Lower leg skin (tissue), 4 donors: Measurements from ENCODE around the gene SYDE2. TPM values are rescaled to one million over a fixed set of nuclear protein-coding genes. Genes with fewer than 3 reads are reported as not detected.

Experiments used
- DNase-seq, 2 donors: peaks; one replicate each; pipeline ENCODE4 v3.0.0-alpha.2; 2019; ENCODE audit warnings: low spot score in 2 of 2
- H3K4me3 ChIP-seq: fragments of 200-600 bp; sonication (generic); 2 replicates; pipeline ENCODE4 v1.5.1; 2017; ENCODE audit warnings: mild to moderate bottlenecking, low read depth; ENCODE audit not compliant: poor library complexity, severe bottlenecking
- POLR2A ChIP-seq, 2 donors: fragments of 450-650 bp; IDR thresholded peaks; one replicate each; pipeline ENCODE4 v1.6.1; 2016 to 2017; ENCODE audit warnings: antibody characterized with exemption in 2 of 2, mild to moderate bottlenecking in 1 of 2, moderate library complexity in 1 of 2
- WGBS, 2 donors: methylation state at CpG; one replicate each; pipeline ENCODE4 v1.1.5; 2018; 5-methylcytosine and 5-hydroxymethylcytosine counted together
- intact Hi-C: fragments of 100-400 bp; cut with DNase I; formaldehyde crosslinking; loops from one replicate; pipeline ENCODE4 v1.15.0; 2023; ENCODE audit warnings: low total_unique reads
- total RNA-seq, 4 donors: library from RNA; depleted of rRNA; stranded (reverse); fragments of >200 nt; gene quantifications; one replicate each; pipeline ENCODE4 v1.1.0, GENCODE V29; 2016
- TF ChIP-seq, protein P1 (sequence below), 3 donors: fragments of 450-650 bp; IDR thresholded peaks; one replicate each; pipeline ENCODE4 v1.5.1; 2016; ENCODE audit warnings: antibody characterized with exemption in 3 of 3, mild to moderate bottlenecking in 3 of 3, moderate library complexity in 2 of 3

SYDE2 gene
- total RNA-seq, 4 donors from 2014 or later = 8.6 to 12.5 (median 10.4) TPM

DNA sequence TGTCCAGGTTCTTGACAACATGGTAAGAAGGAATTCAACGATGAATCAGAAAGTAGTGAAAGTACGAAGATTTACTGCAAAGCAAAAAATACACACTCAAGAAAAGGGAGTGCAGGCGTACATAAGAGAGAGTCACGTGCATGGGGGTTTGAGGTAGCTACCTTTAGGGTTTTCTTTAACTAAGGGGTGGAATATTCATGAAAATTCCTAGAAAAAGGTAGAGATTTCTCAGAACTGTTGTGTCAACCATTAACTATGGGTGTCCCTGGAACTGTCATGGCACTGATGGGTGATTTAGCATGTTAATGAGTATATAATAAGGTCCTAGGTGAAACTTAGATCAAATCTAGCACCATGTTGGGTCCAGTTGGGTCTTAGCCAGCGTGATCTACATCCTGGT is 22.5 kb upstream of the SYDE2 start:
- DNase-seq = no peak
- no peak for TF ChIP-seq POLR2A (IDR thresholded peaks at IDR 0.05)
- TF ChIP-seq, protein P1, sequence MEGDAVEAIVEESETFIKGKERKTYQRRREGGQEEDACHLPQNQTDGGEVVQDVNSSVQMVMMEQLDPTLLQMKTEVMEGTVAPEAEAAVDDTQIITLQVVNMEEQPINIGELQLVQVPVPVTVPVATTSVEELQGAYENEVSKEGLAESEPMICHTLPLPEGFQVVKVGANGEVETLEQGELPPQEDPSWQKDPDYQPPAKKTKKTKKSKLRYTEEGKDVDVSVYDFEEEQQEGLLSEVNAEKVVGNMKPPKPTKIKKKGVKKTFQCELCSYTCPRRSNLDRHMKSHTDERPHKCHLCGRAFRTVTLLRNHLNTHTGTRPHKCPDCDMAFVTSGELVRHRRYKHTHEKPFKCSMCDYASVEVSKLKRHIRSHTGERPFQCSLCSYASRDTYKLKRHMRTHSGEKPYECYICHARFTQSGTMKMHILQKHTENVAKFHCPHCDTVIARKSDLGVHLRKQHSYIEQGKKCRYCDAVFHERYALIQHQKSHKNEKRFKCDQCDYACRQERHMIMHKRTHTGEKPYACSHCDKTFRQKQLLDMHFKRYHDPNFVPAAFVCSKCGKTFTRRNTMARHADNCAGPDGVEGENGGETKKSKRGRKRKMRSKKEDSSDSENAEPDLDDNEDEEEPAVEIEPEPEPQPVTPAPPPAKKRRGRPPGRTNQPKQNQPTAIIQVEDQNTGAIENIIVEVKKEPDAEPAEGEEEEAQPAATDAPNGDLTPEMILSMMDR (IDR thresholded peaks at IDR 0.05) = no peak
- H3K4me3 ChIP-seq = no peak overlapping the region
- WGBS, 2 donors = 66 to 79% methylated on average over 5 of the region's 5 CpGs
- intact Hi-C loops = no loop called here

DNA sequence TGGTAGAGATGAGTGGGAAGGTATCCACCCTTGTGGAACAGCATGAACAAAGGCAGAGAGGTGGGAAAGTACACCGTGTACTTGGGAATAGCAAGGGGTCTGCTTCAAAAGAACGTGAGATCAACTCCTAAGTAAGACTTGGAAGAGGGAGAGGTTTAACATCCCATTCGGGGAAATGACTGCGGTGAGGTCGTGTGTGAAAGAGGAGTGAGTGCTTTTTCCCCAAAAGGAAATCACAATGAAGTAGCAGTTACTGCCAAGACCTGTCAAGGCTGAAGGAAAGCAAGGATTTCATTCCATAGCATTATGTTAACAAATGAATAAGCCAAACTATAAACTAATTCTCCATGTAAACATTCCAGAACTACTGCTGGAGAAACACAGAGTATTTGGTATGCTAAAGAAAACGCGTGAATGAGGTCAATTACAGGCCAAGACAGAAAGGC is 20.0 kb upstream of the SYDE2 start:
- WGBS, 2 donors = 52 to 53% methylated on average over 7 of the region's 7 CpGs
- TF ChIP-seq POLR2A (IDR thresholded peaks at IDR 0.05) = no peak
- TF ChIP-seq, protein P1 (IDR thresholded peaks at IDR 0.05) = no peak
- no peak overlapping the region for H3K4me3 ChIP-seq
- DNase-seq = no peak
- intact Hi-C loops = no loop called here

DNA sequence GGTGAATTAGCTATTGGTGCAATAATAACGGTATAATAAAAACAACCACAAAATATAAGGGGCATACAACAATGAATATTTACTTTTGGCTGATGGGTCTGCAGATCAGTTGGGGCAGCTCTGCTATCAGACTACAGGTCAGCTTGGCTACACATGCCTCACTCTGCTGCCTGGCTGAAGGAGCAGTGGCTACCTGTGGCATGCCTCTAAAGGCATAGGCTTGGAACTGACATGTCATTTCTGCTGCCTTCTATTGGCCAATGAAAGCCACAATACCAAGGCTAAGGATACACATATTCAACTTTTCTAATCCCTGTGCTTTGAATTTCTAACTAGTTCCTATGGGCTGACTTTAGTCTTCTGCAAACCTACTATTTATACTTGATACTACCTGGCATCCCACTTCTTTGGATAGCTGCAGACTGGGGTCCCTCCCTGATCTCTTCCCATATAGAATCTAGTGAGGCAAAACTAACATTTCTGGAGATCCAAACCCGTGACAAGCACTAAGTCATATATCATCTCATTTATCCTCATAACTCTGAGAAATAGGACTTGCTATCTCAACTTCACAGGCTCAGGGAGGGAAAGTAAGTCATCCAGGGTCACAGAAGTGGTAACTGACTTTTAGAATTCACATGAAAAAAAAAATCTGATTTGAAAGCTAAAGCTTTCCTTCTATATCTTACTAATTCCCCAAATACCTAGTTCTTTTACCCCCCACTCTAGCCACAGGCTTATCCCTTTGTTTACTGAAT is 19.2 kb upstream of the SYDE2 start:
- 90 to 92% methylated on average over 2 of the region's 2 CpGs for WGBS, 2 donors
- intact Hi-C loops = no loop called here
- DNase-seq = no peak
- no peak overlapping the region for H3K4me3 ChIP-seq
- TF ChIP-seq, protein P1 (IDR thresholded peaks at IDR 0.05) = no peak
- no peak for TF ChIP-seq POLR2A (IDR thresholded peaks at IDR 0.05)

DNA sequence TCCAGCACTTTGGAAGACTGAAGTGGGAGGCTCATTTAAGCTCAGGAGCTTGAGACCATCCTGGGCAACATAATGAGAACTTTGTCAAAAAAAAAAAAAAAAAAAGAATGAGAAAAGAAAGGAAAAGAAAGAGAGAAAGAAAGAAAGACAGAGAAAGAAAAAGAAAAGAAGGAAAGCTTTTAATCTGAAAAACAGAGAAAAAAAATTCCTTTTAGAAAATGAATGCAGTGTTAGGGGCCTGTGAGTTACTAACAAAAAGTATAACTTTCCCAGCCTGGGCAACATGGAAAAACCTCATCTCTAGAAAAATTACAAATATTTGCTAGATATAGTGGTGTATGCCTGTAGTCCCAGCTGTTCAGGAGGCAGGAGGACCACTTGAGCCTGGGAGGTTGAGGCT is 15.9 kb upstream of the SYDE2 start:
- TF ChIP-seq, protein P1 (IDR thresholded peaks at IDR 0.05) = no peak
- TF ChIP-seq POLR2A (IDR thresholded peaks at IDR 0.05) = no peak
- no peak overlapping the region for H3K4me3 ChIP-seq
- intact Hi-C loops = no loop called here
- DNase-seq = no peak

DNA sequence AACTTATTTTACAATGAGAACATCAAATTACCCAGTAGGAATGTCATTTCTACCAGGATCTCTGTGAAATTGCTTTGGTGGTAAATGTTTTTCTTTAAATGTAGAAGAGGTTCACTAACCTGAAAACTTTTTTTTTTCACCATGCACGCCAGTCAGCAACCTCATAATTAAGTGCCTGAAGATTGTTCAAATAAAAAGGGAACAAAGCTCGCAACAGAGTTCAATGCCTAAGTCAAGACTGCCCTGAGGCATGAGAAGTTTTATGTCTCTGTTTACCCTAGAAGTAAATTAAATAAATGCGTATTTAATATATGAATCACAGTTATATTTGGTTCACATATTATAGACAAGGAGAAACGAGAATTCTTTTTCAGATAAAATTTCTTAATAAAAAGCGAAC is 13.8 kb upstream of the SYDE2 start:
- TF ChIP-seq, protein P1 (IDR thresholded peaks at IDR 0.05) = no peak
- TF ChIP-seq POLR2A (IDR thresholded peaks at IDR 0.05) = no peak
- intact Hi-C loops = no loop called here
- WGBS, 2 donors = 44 to 53% methylated on average over 5 of the region's 5 CpGs
- no peak for DNase-seq
- no peak overlapping the region for H3K4me3 ChIP-seq

DNA sequence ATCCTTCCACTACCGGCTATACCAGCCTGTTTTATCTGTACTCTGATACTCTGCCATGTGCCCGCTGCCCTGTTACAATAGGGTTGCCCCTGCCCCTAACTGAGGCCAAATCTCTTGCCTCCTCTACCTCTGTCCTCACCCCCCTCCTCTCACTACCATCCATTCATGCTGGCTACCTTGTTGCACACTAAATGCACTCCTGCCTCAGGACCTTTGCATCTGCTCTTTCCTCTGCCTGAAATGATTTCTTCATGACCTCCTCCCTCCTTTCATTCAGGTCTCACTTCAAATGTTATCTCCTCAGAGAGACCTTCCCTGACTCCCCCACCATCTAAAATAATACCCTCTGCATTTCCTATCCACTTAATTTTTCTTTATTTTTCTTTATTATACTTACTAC is 7.7 kb upstream of the SYDE2 start:
- TF ChIP-seq, protein P1 (IDR thresholded peaks at IDR 0.05) = no peak
- no peak for TF ChIP-seq POLR2A (IDR thresholded peaks at IDR 0.05)
- no peak for DNase-seq
- intact Hi-C loops = loop anchor here (10.0 kb wide), 1 partner anchor 46 kb away; the partner anchor contains the start of gene C1orf52
- WGBS, 2 donors = 86 to 90% methylated on average over 2 of the region's 2 CpGs
- no peak overlapping the region for H3K4me3 ChIP-seq
